Measurements from ENCODE around the gene ME1. TPM values are rescaled to one million over a fixed set of nuclear protein-coding genes. Genes with fewer than 3 reads are reported as not detected.

ME1 gene
- total RNA-seq, 1 experiment from 2014 or later, result 40.5 TPM

DNA sequence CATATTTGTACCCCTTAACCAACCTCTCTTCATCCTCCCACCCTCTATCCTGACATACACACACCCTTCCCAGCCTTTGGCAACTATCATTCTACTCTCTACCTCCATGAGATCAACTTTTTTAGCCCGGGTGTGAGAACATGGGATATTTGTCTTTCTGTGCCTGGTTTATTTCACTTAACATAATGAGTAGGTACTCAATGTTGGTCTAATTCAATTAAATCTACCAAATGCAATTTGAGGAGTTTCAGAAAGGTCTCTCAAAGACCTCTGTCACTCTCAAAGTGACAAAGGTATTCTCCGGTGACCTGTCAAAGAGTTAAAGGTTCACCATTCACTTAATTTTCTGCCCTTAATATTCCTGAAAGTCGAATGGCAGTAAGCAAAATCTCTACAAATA lies 87.7 kb downstream of the ME1 start:
- Histone ChIP-seq H3K9ac (ENCODE audit: low read length) (no peak overlapping the region), H3K79me2 (ENCODE audit: insufficient read depth, low read length) (no peaks in the 10 kb centered on the region; the same call in 1 of the 2 replicates), H3K4me2 (ENCODE audit: low read length) (no peak overlapping the region), H4K20me1 (ENCODE audit: insufficient read depth) (no peaks in the 10 kb centered on the region), H3K9me2 (ENCODE audit: insufficient read depth) (no peaks in the 10 kb centered on the region), H3K4me3 (replicated peaks in 1 of 2; ENCODE audit: low read depth in 1 of 2, low read length in 2 of 2) (no peak overlapping the region), H3K27ac (ENCODE audit: low read depth, low read length) (no peak overlapping the region), H2AFZ (ENCODE audit: low read depth, low read length, poor library complexity, severe bottlenecking) (no peak overlapping the region), H3K36me3 (ENCODE audit: control insufficient read depth in 1 of 2, insufficient read depth in 2 of 2, low read length in 2 of 2) (no peaks in the 10 kb centered on the region; a peak in 1 of 4 replicates), H3K4me1 (ENCODE audit: control insufficient read depth in 1 of 2, insufficient read depth in 2 of 2, low read length in 2 of 2) (no peaks in the 10 kb centered on the region), H3K9me3 (ENCODE audit: control insufficient read depth in 1 of 2, insufficient read depth in 1 of 2, low read depth in 1 of 2, low read length in 2 of 2) (no peaks in the 10 kb centered on the region), H3K27me3 (ENCODE audit: insufficient read depth, low read length) (no peaks in the 10 kb centered on the region)
- no peak for ATAC-seq
- intact Hi-C loops (cut with micrococcal nuclease), result no loop called here
- RAD21 ChIA-PET (ENCODE audit: low non-redundant PET in 1 of 2, low total read pairs in 2 of 2, uncharacterized antibody in 2 of 2, unreplicated experiment in 2 of 2), result no interaction called here
- BruUV-seq (replicated peaks), result no TSS peak
- TF ChIP-seq CBX3 (IDR thresholded peaks at IDR 0.05; ENCODE audit: low read depth) (no peak), ELF1 (IDR thresholded peaks at IDR 0.05; ENCODE audit: borderline replicate concordance, low read depth) (no peak), ZFX (IDR thresholded peaks at IDR 0.05) (no peak), SP1 (IDR thresholded peaks at IDR 0.05; ENCODE audit: low read depth) (no peak), SIN3A (IDR thresholded peaks at IDR 0.05; ENCODE audit: low read depth) (no peak), EZH2 (IDR thresholded peaks at IDR 0.05) (no peak), TCF7L2 (IDR thresholded peaks at IDR 0.05; ENCODE audit: borderline replicate concordance, extremely low read depth, insufficient read depth, insufficient read length) (no peak), ZNF274 (IDR thresholded peaks at IDR 0.05; ENCODE audit: low read depth, low read length) (no peak), POLR2AphosphoS5 (IDR thresholded peaks at IDR 0.05; ENCODE audit: low read depth, low read length) (no peak)
- TF ChIP-seq, protein P1, sequence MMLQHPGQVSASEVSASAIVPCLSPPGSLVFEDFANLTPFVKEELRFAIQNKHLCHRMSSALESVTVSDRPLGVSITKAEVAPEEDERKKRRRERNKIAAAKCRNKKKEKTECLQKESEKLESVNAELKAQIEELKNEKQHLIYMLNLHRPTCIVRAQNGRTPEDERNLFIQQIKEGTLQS (IDR thresholded peaks at IDR 0.05), result no peak
- TF ChIP-seq, protein P2, sequence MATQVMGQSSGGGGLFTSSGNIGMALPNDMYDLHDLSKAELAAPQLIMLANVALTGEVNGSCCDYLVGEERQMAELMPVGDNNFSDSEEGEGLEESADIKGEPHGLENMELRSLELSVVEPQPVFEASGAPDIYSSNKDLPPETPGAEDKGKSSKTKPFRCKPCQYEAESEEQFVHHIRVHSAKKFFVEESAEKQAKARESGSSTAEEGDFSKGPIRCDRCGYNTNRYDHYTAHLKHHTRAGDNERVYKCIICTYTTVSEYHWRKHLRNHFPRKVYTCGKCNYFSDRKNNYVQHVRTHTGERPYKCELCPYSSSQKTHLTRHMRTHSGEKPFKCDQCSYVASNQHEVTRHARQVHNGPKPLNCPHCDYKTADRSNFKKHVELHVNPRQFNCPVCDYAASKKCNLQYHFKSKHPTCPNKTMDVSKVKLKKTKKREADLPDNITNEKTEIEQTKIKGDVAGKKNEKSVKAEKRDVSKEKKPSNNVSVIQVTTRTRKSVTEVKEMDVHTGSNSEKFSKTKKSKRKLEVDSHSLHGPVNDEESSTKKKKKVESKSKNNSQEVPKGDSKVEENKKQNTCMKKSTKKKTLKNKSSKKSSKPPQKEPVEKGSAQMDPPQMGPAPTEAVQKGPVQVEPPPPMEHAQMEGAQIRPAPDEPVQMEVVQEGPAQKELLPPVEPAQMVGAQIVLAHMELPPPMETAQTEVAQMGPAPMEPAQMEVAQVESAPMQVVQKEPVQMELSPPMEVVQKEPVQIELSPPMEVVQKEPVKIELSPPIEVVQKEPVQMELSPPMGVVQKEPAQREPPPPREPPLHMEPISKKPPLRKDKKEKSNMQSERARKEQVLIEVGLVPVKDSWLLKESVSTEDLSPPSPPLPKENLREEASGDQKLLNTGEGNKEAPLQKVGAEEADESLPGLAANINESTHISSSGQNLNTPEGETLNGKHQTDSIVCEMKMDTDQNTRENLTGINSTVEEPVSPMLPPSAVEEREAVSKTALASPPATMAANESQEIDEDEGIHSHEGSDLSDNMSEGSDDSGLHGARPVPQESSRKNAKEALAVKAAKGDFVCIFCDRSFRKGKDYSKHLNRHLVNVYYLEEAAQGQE (IDR thresholded peaks at IDR 0.05; ENCODE audit: low read depth), result no peak
- TF ChIP-seq, protein P3, sequence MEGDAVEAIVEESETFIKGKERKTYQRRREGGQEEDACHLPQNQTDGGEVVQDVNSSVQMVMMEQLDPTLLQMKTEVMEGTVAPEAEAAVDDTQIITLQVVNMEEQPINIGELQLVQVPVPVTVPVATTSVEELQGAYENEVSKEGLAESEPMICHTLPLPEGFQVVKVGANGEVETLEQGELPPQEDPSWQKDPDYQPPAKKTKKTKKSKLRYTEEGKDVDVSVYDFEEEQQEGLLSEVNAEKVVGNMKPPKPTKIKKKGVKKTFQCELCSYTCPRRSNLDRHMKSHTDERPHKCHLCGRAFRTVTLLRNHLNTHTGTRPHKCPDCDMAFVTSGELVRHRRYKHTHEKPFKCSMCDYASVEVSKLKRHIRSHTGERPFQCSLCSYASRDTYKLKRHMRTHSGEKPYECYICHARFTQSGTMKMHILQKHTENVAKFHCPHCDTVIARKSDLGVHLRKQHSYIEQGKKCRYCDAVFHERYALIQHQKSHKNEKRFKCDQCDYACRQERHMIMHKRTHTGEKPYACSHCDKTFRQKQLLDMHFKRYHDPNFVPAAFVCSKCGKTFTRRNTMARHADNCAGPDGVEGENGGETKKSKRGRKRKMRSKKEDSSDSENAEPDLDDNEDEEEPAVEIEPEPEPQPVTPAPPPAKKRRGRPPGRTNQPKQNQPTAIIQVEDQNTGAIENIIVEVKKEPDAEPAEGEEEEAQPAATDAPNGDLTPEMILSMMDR (IDR thresholded peaks at IDR 0.05 in 2 of 3, conservative IDR thresholded peaks at IDR 0.05 in 1 of 3; ENCODE audit: borderline replicate concordance in 1 of 3, insufficient read depth in 1 of 3, low read depth in 2 of 3, low read length in 2 of 3), result no peak
- CTCF ChIA-PET, result no interaction called here
- POLR2A ChIA-PET, result no interaction called here
- no peak for DNase-seq (ENCODE audit: low read depth, low spot score)
